Ureter (tissue), 1 donor: ENCODE results near the gene ARMC2. TPM values are rescaled to one million over a fixed set of nuclear protein-coding genes. Genes with fewer than 3 reads are reported as not detected.
A peak's percentile ranks its signal among the peaks of the same experiment; 100 is the strongest.
"Not testable (repeated sequence)": the region's sequence is repeated elsewhere in the genome, so short reads cannot be mapped to it uniquely, and the experiment has no call there.

ENCODE experiments used
- DNase-seq: peaks from one replicate; pipeline ENCODE4 v3.0.0-alpha.2; 2020; ENCODE audit warnings: low spot score
- total RNA-seq: library from RNA; stranded (reverse); gene quantifications from one replicate; pipeline ENCODE4 v1.2.4, GENCODE V29; 2023
- donor health status: DM: yes; HTN: yes; CAD: no.

The ARMC2 gene
- total RNA-seq, 1 donor from 2014 or later: 10.9 TPM

DNA sequence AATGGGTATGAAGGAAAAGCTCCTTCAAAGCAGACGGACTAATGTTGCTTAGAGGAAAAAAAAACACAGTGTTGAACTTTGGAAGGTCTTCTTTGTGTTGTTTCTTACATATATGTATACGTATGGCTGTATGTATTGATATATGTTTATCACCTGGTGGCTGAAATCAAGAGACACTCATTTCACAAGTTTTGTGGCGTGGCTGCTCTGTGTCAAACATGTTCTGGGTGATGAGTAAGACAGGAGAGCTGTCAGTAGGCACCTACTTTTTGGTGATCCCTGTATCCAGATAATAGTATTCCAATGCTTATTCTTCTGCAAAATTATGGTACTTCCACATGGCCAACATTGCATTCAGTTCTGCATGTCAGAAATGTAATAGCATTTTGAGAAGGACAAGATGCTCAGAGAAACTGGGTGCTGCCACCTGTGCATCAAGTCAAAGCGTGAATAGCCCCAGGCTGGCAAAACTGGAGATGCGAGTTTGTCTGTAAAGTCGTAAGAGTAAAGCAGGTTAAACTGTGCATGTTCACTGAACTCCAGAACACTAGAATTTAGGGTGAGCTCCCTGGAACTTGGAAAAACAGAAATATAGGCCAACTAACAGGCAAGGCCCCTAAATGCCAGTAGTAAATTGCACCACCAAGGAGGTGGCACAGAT, 67.9 kb downstream of the ARMC2 start:
- DNase-seq: no peak

DNA sequence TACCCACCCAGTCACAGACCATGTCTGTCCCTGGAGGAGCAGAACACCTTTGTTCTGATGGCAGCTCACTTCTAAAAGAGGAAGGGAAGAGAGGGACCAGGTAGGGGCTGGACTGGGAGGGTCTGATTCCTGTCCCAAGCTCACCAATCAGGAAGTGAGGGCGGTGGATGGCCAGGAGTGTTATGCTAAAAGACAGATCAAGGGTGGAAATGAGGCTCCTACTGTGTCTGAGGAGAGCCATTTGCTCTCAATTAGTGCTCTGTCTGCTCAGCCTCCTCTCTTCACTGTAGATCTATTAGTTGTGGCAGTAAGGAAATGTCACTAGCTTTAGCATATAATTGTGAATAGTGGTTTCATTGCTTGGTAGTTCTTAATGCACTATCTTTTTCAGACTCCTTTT, 72.5 kb downstream of the ARMC2 start:
- DNase-seq: no peak

DNA sequence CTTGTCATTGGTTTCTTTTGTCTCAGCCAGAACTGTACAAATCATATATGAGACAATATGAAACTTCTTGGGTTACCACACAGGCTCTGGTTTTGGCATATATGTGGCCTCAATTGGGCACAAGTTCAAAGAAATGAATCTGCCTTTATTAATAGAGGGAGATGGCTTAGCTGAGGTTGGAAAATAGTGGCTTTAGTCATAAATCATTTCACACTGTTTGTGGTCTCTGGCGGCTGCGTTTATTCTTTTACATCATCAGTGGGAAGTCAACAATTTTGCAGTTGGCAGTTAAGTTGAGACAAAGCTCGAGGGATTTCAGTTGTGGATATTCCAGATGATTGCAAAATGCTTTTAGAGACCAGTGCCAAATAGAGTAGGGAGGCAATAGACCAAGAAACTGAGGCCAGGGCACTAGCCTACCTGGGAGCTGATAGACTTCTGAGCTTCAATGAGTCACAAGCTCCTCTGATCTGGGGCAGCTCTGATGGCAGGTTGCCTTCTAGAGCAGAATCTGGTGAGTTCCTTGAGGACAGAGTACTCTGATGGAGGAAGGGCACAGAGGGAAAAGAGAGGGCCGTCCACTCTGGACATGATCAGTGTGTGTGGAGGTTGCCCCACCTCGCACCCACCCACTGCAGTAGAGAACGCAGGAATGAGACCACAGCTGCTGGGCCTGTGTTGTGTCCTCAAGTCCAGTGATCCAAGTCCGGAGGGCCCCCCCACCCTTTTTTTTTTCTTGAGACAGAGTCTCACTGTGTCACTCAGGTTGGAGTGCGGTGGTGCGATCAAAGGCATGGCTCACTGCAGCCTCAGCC, 73.5 kb downstream of the ARMC2 start:
- no peak for DNase-seq

DNA sequence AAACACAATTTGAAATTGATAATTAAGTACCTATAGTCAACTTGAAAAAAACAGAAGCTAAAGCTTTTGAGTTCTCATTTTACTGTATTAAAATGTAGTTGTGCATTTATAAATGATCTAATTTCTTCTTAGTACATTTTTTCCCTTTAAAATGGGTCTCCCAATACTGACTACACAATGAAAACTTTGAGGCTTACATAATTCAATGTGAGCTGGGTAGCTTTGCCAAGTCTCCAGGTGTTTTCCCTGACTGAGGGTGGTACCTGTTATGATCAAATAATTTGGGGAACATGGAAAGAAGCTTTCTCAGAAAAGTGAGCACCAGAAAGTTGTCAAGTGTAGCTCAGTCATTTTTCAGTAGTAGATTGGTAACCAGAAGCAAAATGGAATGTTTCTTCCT, 74.3 kb downstream of the ARMC2 start:
- DNase-seq: no peak

DNA sequence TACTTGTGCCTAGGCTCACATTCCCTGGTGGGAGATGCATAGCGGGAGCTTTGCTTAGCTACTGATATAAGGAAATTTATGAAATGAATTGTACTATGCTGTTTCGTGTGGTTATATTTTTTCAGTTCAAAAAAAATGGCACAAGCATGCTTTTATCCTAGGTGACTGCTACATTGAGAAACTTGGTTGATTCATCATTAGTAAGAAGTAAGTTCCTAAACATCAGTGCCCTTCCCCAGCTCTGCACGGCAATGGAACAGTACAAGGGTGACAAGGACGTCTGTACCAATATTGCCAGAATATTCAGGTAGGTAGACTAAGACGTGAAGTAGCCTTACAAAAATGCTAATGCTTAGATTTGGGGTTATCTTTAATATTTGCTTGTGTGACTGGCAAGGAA, 79.7 kb downstream of the ARMC2 start:
- no peak for DNase-seq

DNA sequence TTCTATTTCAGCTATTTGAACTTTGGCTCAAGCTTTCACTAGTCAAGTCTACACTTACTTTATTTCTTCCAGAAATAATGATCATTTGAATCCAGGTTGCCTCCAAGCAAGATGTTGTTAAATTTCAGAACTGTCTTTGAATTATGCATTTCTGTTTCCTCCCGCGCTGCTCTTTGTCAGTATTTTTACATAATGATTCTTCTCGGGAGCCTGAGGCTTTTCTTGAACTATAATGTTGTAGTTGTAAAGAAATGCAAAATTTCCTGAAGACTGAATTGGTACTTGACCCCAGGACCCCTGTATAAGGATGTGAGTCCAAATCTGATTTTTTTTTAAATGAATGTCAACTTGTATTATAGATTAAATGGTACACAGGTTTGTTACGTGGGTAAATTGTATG, 80.4 kb downstream of the ARMC2 start:
- DNase-seq: no peak

DNA sequence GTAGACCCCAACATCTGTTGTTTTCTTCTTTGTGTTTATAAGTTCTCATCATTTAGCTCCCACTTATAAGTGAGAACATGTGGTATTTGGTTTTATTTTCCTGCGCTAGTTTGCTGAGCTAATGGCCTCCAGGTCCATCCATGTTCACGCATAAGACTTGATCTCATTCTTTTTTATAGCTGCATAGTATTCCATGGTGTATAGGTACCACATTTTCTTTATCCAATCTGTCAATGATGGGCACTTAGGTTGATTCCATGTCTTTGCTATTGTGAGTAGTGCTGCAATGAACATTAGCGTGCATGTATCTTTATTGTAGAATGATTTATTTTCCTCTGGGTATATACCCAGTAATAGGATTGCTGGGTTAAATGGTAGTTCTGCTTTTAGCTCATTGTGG, 82.9 kb downstream of the ARMC2 start:
- DNase-seq: not testable (repeated sequence)

DNA sequence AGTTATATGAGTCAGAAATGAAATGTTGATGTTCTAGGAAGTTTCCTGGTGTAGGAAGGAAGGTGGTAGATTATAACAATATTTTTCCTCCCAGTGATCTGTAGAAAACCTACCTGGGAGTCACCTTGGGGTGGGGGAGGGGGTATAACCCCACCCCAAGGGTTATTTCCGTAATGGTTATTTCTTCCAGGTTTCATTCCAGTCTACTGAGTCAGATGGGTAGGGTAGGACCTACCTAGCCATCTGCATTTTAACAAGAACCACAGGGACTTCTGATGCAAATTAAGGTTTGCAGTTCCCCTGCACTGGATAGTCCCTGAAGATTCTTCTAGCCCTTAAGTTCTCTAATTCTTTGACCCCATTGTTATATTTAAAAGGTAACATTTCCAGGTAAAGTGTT, 88.9 kb downstream of the ARMC2 start:
- no peak for DNase-seq

DNA sequence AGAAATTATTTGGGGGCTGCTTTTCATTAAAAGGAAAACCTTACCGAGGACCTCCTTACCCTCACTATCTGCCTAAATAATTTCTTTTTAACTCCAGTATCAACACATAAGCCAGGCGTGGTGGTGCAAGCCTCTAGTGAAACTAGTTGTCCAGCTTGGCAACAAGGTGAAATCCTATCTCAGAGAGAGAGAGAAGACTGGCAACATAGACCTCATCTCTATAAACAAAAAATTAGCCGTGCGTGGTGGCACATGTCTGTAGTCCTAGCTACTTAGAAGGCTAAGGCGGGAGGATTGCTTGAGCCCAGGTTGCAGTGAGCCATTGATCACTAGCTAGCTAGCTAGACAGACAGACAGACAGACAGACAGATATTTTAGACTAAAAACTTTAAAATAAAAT, 92.5 kb downstream of the ARMC2 start:
- DNase-seq: no peak

DNA sequence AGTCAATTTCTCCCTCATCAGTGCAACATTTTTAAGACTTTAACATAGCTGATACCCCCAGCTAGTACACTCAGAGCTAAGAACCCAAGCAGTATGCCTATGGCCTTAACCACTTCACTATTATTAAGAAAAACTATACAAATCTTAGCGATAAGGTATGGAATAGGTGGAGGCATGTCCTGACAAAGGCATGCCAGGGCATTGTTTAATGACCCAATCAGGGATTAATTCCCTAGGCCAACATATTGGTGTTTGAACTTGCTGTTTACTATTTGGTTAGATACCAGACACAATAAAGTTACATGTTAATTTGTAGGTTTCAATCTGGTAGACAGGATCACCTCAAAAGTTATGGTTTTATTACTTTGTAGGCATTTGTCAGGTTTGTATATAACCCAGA, 93.1 kb downstream of the ARMC2 start:
- DNase-seq: no peak

DNA sequence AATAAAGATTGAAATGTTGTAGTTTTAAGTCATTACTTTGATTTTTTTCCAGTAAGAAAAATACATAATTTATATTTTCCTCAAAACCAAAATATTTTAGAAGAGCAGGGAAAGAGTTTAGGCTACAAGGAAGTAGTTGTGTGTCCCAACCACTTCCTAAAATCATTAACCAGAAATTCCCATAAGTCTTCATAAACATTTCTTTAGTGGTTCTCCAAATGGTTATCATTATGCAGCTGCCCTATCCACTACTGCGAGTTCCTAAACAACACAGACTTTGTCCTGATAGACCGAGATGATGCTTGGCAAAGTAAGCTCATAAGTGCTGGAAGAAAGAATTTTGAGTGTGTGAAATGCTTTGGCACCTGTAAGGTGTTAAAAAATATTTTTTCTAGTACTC, 93.6 kb downstream of the ARMC2 start:
- DNase-seq: no peak

DNA sequence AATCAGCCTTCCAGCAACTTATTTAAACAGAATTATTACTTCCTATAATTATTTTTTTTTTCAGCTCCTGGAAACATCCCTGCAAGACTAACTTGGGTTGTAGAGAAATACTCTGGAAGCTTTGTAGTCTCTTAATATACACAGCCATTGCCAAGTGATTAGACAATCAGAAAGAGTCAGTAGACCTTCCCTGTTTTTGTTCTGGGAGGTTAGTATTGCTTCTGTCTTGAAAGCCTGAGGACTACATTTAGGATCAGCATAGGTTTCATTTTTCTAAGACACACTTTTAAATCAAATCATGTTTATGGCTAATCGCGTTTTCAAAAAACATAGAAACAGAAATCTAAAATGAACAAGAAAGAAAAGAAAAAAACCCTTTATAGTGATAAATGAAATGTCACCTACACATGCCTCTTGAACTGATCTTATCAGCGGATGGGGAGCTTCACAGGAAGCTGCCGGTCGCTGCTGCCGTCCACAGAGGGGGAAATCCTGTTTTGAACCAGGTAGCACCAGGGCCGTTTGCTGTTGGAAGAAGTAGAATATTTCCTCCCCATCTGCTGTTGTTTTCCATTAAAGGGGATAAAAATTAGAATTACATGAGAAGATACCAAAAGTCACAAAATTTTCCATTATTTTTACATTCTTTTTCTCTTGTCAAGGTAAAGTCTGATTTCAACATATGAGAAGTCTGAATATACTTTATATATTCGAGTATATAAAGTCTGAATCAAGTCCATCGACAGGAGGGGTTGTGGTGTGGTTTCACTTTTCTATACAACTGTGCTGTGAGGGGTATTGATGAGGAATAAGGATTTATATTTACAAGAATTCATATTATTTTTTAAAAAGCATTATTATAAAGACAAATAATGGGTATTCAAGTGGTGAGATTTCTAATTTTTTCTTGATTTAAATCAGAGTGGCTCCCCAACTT, 94.6 kb downstream of the ARMC2 start:
- no peak for DNase-seq

DNA sequence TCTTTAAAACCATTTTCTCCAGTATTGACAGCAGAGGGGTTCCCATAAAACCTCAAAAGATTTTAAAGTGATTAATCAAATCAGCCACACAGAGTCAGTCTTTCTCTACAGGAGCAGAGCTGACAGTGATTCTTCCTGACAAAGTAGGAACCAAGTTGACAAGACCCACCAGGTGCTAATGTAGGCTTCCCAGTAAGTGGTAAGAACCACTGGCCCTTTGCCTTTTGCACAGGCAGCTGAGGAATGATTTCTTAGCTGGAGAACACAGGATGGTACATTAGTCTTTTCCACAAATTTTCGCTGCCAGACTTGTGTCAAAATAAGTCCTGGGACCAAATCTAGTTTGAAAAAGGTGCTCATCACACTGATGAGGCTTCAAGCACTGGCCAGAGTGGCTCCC, 95.8 kb downstream of the ARMC2 start:
- no peak for DNase-seq

DNA sequence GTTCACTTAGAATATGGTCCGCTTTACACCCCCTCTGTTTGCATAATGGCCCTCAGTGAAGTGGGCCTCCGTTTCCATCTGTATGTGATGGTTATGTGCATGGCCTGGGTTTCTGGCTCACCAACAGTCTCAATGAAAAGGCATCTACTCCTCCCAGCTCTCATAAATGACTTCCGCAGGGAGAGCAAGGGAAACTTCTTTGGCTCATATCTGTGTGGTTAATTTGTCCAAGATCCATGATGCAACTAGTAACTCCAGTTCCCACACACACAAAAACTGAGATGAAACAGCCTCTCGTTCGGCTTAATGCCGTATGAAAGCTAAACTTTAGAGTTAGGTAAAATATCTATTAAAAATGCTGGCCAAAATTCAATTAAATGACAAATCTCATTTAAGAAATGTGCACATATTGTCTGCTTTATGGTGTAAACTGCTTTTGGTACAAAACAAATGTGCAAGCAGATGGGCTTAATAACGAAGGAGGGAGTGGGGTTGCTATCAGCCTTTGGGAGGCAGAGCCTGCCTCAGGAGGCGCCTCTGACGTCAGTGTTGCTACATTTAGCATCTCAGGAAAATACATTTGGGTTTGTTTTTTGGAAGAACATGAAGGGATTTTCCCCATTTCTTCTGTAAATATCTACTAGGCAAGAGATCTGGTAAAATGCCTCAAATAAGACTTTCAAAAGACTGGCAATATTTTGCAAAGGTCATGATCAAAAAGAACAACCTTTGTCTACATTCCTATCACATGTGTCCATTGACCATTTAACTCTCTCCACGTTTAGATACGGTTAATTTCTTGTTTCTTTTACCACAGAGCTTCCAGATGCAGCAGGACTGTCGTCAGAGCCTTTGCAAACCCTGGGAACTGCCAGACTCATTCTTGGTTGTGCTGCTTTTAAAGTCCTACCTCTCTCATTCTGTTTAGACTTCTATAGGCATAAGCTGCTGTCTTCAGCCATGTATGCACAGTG, 96.8 kb downstream of the ARMC2 start:
- DNase-seq: no peak

DNA sequence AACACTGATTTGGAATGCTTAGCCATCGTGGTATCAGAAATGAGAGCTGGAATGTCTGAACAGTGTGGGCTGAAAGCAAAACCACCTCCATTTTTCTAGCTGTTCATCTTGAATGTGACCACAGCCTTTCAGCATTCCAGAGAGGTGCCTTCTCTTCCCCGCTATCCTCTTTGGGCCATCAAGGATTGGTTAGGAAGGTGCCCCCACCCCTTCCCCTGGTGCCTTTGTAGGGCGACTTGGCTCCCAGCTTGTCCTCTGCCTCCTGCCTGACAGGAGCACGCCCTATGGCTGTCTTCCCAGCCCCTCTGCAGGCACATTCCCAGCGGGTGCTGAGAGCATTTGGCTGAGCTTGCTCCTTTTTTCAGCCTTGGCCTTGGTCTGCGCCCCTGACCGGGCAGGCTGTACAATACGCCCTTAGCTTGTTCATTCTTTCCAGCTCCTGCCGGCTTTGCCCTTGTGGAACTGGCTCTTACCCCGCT, 97.5 kb downstream of the ARMC2 start:
- peak; percentile 79 for DNase-seq

DNA sequence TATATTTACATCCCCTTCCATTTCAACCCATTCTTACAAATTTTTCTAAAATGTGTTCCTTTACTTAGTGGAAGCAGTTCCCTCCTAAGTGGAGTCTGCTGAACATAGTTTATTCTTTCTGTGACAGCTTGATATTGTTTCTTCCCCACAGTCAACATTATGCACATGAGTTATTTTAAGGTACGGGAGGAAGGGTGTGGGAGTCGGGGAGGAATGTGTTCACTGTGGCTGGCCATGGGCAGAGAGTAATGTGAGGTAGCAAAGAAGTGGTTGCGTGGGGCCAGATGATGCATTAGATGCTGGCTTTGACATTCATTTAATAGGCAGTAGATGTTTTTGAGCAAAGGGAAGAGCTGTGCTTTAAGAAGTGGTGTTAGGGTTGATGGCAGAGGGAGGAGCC, 98.5 kb downstream of the ARMC2 start:
- no peak for DNase-seq

DNA sequence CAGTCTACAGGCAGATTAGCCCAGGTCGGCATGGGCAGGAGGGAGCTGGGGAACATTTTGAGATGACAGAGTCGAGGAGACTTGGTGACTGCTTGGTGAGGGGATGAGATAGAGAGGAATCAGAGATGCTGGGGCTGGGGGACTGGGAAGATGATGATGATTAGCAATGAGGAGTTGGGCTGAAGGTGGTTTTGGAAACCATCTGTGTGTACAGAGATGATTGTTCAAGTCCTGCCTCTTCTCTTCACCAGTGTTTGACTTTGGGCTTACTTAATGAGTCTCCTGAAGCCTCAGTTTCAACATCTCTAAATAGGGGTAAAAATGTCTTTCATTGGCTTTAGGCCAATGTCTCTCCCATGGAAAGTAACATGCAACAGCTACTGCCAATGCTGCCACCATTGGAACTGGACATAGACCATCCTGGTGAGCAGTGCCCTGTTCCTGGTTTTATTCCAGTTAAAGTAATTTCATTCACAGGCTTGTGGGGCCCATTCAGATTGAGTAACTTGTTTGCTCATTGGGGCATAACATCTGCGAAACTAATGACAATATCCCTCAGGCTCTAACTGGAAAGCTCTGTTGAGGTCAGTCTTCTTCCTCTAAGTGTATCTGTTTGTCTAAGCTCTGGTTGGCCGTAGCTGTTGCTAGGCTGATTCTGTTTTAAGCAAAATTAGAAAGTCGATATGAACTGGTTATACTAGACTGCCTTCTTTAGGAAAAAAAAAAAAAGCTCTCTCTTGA, 99.1 kb downstream of the ARMC2 start:
- DNase-seq: no peak

DNA sequence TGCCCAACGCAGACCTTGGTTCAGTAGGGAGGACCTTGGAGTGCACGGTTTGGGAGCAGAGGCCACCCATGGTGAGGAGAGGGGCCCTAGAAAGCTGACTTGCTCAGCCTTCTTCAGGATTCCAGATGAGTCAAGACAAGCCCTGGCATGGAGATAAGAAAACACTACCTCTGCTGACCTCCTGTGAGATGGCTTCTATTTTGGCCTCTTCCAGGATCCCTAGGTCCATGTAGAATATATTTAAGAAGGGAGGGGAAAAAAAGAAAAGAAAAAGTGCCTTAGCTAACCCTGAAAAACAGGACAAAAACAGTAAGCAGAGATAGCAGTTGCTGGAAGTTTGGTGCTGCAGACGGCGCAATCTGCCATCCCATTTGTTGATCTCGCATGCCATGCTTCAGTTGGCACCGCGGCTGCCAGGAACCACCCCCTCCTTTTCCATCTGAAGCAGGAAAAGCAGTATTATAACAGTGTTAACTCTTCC, 100.0 kb downstream of the ARMC2 start:
- DNase-seq: peak; percentile 68

DNA sequence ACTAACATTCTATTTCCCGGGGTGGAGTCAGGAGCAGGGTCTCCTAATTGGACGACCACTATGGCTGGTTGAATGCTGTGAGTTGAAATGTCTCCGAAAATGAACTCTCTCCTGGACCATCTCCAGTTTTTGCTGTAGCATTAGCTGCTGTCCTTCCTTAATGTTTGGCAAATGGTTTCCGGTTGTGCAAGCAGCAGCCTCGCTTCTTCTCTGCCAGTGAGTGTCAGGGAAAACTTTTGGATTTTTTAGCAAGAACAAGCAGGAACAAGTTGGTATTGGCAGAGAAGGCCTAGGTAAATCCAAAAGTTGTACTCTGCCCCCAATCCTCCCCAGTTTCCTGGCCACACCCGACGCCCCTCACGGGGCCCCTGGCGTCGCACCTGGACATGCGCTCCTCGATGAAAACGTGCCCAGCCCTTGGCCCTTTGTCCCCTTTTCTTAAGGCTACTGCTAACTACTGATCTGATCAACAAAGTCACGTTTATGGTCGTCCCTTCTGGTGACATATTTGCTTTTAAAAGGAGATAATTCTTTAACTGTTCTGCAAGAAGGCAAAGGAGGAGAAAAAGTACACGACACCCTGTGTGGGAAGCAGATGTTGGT, 103.2 kb downstream of the ARMC2 start:
- no peak for DNase-seq
